Measurements from ENCODE around the gene NPAS3.

The NPAS3 gene

GRCh38 chr14:33463731-33464130 lies 525.1 kb downstream of the NPAS3 start:
- no peak for TF ChIP-seq CTCF (IDR thresholded peaks at IDR 0.05; ENCODE audit: insufficient read depth, low read depth, low read length, missing control alignments)
- H3K4me3 ChIP-seq (ENCODE audit: low read length) = no peak overlapping the region
- no peak for DNase-seq (ENCODE audit: low read depth)

GRCh38 chr14:33464254-33464962 lies 525.7 kb downstream of the NPAS3 start:
- no peak overlapping the region for H3K4me3 ChIP-seq (ENCODE audit: low read length)
- TF ChIP-seq CTCF (IDR thresholded peaks at IDR 0.05; ENCODE audit: insufficient read depth, low read depth, low read length, missing control alignments) = no peak
- no peak for DNase-seq (ENCODE audit: low read depth)

- DNase-seq (ENCODE audit: low read depth) = peak; percentile 83
- no peak overlapping the region for H3K4me3 ChIP-seq (ENCODE audit: low read length)
- TF ChIP-seq CTCF (IDR thresholded peaks at IDR 0.05; ENCODE audit: insufficient read depth, low read depth, low read length, missing control alignments) = no peak
Measured at GRCh38 chr14:33465846-33466700, 527.4 kb downstream of the NPAS3 start.

GRCh38 chr14:33467971-33468370 lies 529.3 kb downstream of the NPAS3 start:
- H3K4me3 ChIP-seq (ENCODE audit: low read length) = no peak overlapping the region
- DNase-seq (ENCODE audit: low read depth) = no peak
- no peak for TF ChIP-seq CTCF (IDR thresholded peaks at IDR 0.05; ENCODE audit: insufficient read depth, low read depth, low read length, missing control alignments)

GRCh38 chr14:33469898-33470297 lies 531.2 kb downstream of the NPAS3 start:
- no peak for TF ChIP-seq CTCF (IDR thresholded peaks at IDR 0.05; ENCODE audit: insufficient read depth, low read depth, low read length, missing control alignments)
- H3K4me3 ChIP-seq (ENCODE audit: low read length) = no peak overlapping the region
- no peak for DNase-seq (ENCODE audit: low read depth)

- no peak for TF ChIP-seq CTCF (IDR thresholded peaks at IDR 0.05; ENCODE audit: insufficient read depth, low read depth, low read length, missing control alignments)
- DNase-seq (ENCODE audit: low read depth) = no peak
- no peak overlapping the region for H3K4me3 ChIP-seq (ENCODE audit: low read length)
Measured at GRCh38 chr14:33471776-33472175, 533.1 kb downstream of the NPAS3 start.

All from epithelial cell of esophagus (primary cell).